WERI-Rb-1 (cell line): ENCODE measurements around the gene NSD2.

Experiments
- DNase-seq: peaks from one replicate; pipeline ENCODE4 v3.0.0-alpha.2; 2020
- H3K27ac ChIP-seq: fragments of 250-450 bp; sonication (Bioruptor Pico); 2 replicates; pipeline ENCODE4 v1.5.1; 2020; ENCODE audit warnings: mild to moderate bottlenecking, moderate library complexity
- H3K27me3 ChIP-seq: fragments of 250-450 bp; sonication (Bioruptor Pico); 2 replicates; pipeline ENCODE4 v1.5.1; 2021; ENCODE audit warnings: mild to moderate bottlenecking, low read depth, moderate library complexity; ENCODE audit not compliant: insufficient read depth, severe bottlenecking
- H3K36me3 ChIP-seq: fragments of 250-450 bp; sonication (Bioruptor Pico); 2 replicates; pipeline ENCODE4 v1.5.1; 2020; ENCODE audit warnings: mild to moderate bottlenecking, moderate library complexity
- H3K4me3 ChIP-seq: 2 replicates; pipeline ENCODE4 v1.5.1; 2011; ENCODE audit warnings: low read depth, mild to moderate bottlenecking, control low read depth, low read length
- H3K9me3 ChIP-seq: fragments of 250-450 bp; sonication (Bioruptor Pico); 2 replicates; pipeline ENCODE4 v1.5.1; 2021; ENCODE audit warnings: mild to moderate bottlenecking, moderate library complexity; ENCODE audit not compliant: severe bottlenecking
- TF ChIP-seq, protein P1 (sequence below): IDR thresholded peaks from 2 replicates; pipeline ENCODE4 v1.5.1; 2011; ENCODE audit warnings: low read depth, mild to moderate bottlenecking, control low read depth, inconsistent platforms, low read length

Gene NSD2

DNA sequence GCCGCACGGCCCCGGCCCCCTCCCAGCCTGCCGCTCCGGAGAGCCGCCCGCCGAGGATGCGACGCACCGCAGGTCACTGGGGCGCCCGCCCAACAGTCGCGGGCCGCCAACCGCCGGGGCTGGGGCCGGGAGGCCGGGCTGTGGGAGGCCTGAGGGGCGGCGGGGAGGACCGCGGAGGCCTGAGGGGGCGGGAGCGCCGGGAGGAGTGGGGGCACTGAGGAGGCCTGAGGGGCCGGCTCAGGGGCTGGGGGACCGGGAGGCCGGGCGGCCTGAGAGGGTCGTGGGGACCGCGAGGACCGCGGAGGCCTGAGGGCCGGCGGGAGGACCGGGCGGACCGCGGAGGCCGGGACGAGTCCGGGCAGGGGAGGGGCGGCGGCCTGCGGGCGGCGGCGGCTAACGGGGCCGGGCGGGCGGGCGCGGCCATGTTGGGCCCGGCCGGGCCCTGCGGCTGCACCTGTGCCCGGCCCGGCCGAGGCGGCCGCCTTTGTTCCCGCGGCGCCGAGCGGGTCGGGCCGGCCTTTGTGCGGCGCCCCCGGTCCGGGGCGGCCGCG, 353 bp downstream of the NSD2 start:
- peak overlapping the region; percentile 64 for H3K4me3 ChIP-seq
- H3K27ac ChIP-seq, result peak overlapping the region; percentile 99
- H3K27me3 ChIP-seq, result no peaks in the 10 kb centered on the region
- H3K36me3 ChIP-seq, result peaks cover 7% of the 10 kb centered on the region; the same call in 1 of the 2 replicates
- peak; percentile 45 for DNase-seq
- H3K9me3 ChIP-seq, result no peaks in the 10 kb centered on the region
- TF ChIP-seq, protein P1, sequence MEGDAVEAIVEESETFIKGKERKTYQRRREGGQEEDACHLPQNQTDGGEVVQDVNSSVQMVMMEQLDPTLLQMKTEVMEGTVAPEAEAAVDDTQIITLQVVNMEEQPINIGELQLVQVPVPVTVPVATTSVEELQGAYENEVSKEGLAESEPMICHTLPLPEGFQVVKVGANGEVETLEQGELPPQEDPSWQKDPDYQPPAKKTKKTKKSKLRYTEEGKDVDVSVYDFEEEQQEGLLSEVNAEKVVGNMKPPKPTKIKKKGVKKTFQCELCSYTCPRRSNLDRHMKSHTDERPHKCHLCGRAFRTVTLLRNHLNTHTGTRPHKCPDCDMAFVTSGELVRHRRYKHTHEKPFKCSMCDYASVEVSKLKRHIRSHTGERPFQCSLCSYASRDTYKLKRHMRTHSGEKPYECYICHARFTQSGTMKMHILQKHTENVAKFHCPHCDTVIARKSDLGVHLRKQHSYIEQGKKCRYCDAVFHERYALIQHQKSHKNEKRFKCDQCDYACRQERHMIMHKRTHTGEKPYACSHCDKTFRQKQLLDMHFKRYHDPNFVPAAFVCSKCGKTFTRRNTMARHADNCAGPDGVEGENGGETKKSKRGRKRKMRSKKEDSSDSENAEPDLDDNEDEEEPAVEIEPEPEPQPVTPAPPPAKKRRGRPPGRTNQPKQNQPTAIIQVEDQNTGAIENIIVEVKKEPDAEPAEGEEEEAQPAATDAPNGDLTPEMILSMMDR, result no peak

DNA sequence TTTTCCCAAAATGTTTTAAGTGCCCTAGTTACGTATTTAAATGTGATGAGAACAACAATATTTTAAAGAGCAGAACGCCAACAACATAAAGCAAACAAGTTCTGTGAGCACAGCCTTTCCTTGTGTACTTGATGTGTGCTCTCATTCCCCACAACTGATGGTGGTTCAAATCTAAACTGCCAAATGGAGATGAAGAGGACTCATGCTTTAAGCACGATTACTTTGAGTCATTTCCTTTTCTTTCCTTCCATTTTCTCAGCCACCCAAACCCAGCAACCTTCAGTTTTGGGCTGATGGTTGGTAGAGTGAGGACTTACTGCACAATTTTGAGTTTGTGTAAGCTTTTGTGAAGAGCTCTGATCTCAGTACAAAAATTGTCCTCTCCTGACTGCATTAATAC, 1.7 kb downstream of the NSD2 start:
- no peak for DNase-seq
- Histone ChIP-seq H3K27ac (peak overlapping the region; percentile 99), H3K36me3 (peaks cover 14% of the 10 kb centered on the region), H3K9me3 (no peaks in the 10 kb centered on the region), H3K4me3 (peak overlapping the region; percentile 64), H3K27me3 (no peaks in the 10 kb centered on the region)
- TF ChIP-seq, protein P1, result no peak

DNA sequence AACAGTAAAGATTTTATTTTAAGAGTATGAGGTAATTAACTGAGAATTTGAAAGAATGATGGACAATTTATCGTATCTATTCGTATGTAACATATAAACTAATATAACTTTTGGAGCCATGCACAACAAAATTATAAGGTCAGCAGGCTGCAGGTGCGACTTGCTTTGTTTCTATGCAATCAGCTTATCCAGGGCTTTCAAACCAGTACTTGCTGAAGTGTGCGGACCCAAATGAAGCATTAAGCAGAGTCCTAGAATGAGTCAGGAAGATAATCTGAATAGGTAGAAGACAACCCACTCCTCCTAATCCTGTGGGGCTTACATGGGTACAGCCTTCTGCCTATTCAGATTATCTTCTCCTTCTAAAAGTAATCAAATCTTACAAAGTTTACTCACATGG, 2.1 kb downstream of the NSD2 start:
- H3K27me3 ChIP-seq, result no peaks in the 10 kb centered on the region
- TF ChIP-seq, protein P1, result no peak
- peaks cover 14% of the 10 kb centered on the region for H3K36me3 ChIP-seq
- DNase-seq, result peak; percentile 73
- H3K4me3 ChIP-seq, result peak overlapping the region; percentile 64
- H3K9me3 ChIP-seq, result no peaks in the 10 kb centered on the region
- H3K27ac ChIP-seq, result peak overlapping the region; percentile 99

DNA sequence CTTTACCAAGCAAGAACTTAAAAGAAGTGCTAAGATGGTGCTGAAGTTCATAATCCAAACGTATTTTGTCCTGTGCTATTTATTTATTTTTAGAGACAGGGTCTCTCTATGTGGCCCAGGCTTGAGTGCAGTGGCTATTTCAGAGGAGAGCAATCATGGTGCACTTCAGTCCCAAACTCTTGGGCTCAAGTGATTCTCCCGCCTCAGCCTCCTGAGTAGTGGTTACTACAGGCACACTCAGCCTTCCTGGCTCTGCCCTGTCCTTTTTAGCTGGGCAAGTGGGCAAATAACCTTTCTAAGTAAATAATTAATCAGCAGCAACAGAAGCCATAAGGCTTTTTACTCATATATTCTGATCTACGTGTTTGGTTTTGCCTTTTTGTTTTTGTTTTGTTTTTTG, 2.6 kb downstream of the NSD2 start:
- no peaks in the 10 kb centered on the region for H3K27me3 ChIP-seq
- H3K36me3 ChIP-seq, result peaks cover 19% of the 10 kb centered on the region
- H3K27ac ChIP-seq, result peak overlapping the region; percentile 14
- H3K4me3 ChIP-seq, result no peak overlapping the region
- TF ChIP-seq, protein P1, result no peak
- no peaks in the 10 kb centered on the region for H3K9me3 ChIP-seq
- no peak for DNase-seq

DNA sequence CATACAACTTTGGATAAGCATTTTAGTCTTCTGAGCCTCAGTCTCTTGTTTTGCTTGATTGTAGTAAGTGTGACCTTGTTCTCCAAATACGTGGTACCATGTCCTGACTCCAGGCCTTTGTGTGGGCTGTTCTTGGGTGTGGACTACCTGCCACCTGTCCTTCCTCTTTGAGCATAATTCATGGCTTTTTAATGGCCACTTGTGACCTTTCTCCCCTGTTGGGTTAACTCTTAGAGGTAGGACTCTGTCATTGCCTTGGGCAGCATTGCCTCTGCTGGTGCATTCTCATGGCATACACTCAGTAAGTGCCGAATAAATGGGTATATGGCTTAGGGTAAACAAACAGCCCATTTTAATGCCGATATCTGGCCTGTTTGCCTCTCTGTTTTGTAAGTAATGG, 3.0 kb downstream of the NSD2 start:
- Histone ChIP-seq H3K36me3 (peaks cover 20% of the 10 kb centered on the region), H3K4me3 (no peak overlapping the region), H3K27me3 (no peaks in the 10 kb centered on the region), H3K27ac (peak overlapping the region; percentile 14; the same call in 1 of the 2 replicates), H3K9me3 (no peaks in the 10 kb centered on the region)
- no peak for DNase-seq
- TF ChIP-seq, protein P1, result no peak

DNA sequence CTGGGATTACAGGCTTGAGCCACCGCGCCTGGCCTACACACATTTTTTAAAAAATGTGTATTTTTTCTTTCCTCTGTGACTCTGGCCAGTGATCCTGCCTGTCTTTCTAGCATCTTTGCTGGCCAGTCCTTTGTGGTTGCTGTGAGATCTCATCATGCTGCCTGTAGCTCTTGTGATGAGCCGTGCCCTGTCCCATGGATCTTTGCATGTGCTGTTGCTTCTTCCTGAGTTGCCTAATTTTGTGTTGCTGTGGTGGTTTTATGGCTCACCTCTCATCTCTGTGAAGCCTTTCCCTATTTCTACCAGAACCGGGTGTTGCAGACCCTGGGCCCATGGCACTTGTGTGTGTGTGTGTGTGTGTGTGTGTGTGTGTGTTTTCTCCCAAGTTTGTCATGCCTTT, 8.3 kb downstream of the NSD2 start:
- Histone ChIP-seq H3K27me3 (no peaks in the 10 kb centered on the region), H3K36me3 (peaks cover 55% of the 10 kb centered on the region), H3K27ac (no peak overlapping the region), H3K9me3 (no peaks in the 10 kb centered on the region), H3K4me3 (no peak overlapping the region)
- no peak for DNase-seq
- TF ChIP-seq, protein P1, result no peak
